Neural progenitor cell (in vitro differentiated cells): ENCODE data around the gene WDR64. TPM values are rescaled to one million over a fixed set of nuclear protein-coding genes. Genes with fewer than 3 reads are reported as not detected.

Experiments
- DNase-seq: peaks from one replicate; pipeline ENCODE4 v3.0.0-alpha.2; 2016; ENCODE audit warnings: low spot score
- H2AFZ ChIP-seq: fragments of 200-600 bp; sonication (generic); replicated peaks from 2 replicates; pipeline ENCODE4 v1.6.1; 2016; ENCODE audit warnings: antibody characterized with exemption
- H3F3A ChIP-seq: fragments of 200-600 bp; sonication (generic); 2 replicates; pipeline ENCODE4 v1.6.1; 2016; ENCODE audit warnings: antibody characterized with exemption, low read depth
- H3K27ac ChIP-seq: fragments of 200-600 bp; sonication (generic); 2 replicates; pipeline ENCODE4 v1.5.1; 2016; ENCODE audit warnings: mild to moderate bottlenecking
- H3K27me3 ChIP-seq: fragments of 200-600 bp; sonication (generic); 2 replicates; pipeline ENCODE4 v1.6.1; 2016; ENCODE audit warnings: mild to moderate bottlenecking, moderate library complexity
- H3K36me3 ChIP-seq: fragments of 200-600 bp; sonication (generic); 2 replicates; pipeline ENCODE4 v1.5.1; 2016
- H3K4me1 ChIP-seq: fragments of 200-600 bp; sonication (generic); 2 replicates; pipeline ENCODE4 v1.6.1; 2016; ENCODE audit warnings: mixed run types
- H3K4me2 ChIP-seq: fragments of 200-600 bp; sonication (generic); 2 replicates; pipeline ENCODE4 v1.6.1; 2016
- H3K4me3 ChIP-seq: fragments of 200-600 bp; sonication (generic); 2 replicates; pipeline ENCODE4 v1.5.1; 2016
- H3K79me2 ChIP-seq: fragments of 200-600 bp; sonication (generic); 2 replicates; pipeline ENCODE4 v1.6.1; 2016; ENCODE audit warnings: low read depth
- H3K9ac ChIP-seq: fragments of 200-600 bp; sonication (generic); 2 replicates; pipeline ENCODE4 v1.6.1; 2016
- H3K9me3 ChIP-seq: fragments of 200-600 bp; sonication (generic); 2 replicates; pipeline ENCODE4 v1.5.1; 2016; ENCODE audit warnings: low read depth
- H4K20me1 ChIP-seq: fragments of 200-600 bp; sonication (generic); 2 replicates; pipeline ENCODE4 v1.6.1; 2016; ENCODE audit warnings: low read depth
- H3K27ac Mint-ChIP-seq: 3 replicates; pipeline ENCODE4 v1.8.0; 2021; ENCODE audit warnings: mixed read lengths
- H3K27me3 Mint-ChIP-seq: 2 replicates; pipeline ENCODE4 v1.8.0; 2022; ENCODE audit warnings: low read depth, mild to moderate bottlenecking, inconsistent platforms, moderate library complexity, mixed read lengths; ENCODE audit not compliant: insufficient read depth
- H3K36me3 Mint-ChIP-seq: 3 replicates; pipeline ENCODE4 v1.8.0; 2021; ENCODE audit warnings: mixed read lengths
- H3K4me1 Mint-ChIP-seq: 3 replicates; pipeline ENCODE4 v1.8.0; 2021; ENCODE audit warnings: mixed read lengths
- H3K4me3 Mint-ChIP-seq: 3 replicates; pipeline ENCODE4 v1.8.0; 2021; ENCODE audit warnings: mild to moderate bottlenecking, moderate library complexity, mixed read lengths
- H3K9me3 Mint-ChIP-seq: 3 replicates; pipeline ENCODE4 v1.8.0; 2020; ENCODE audit warnings: mixed read lengths
- CTCF ChIP-seq: fragments of 200-600 bp; sonication (generic); IDR thresholded peaks from 2 replicates; pipeline ENCODE4 v1.5.1; 2017; ENCODE audit warnings: antibody characterized with exemption, mild to moderate bottlenecking
- EZH2 ChIP-seq: fragments of 200-600 bp; sonication (generic); IDR thresholded peaks from 2 replicates; pipeline ENCODE4 v1.6.1; 2017; ENCODE audit warnings: antibody characterized with exemption, mild to moderate bottlenecking, moderate library complexity
- EZH2phosphoT487 ChIP-seq: fragments of 200-600 bp; sonication (generic); IDR thresholded peaks from 2 replicates; pipeline ENCODE4 v1.6.1; 2017; ENCODE audit warnings: antibody characterized with exemption
- total RNA-seq: library from RNA; depleted of rRNA; stranded (reverse); fragments of >200 nt; gene quantifications from 2 replicates; pipeline ENCODE4 v1.2.3, GENCODE V29; 2015; ENCODE audit warnings: low replicate concordance

The WDR64 gene
- total RNA-seq, 1 donor from 2014 or later, result not detected

GRCh38 chr1:241637046-241637590 lies 15.0 kb upstream of the WDR64 start:
- H4K20me1 ChIP-seq, result peaks cover 24% of the 10 kb centered on the region
- H3K36me3 ChIP-seq, result peaks cover 7% of the 10 kb centered on the region
- H3K4me2 ChIP-seq, result peak overlapping the region; percentile 97
- Mint-ChIP-seq H3K36me3 (peaks cover 54% of the 10 kb centered on the region), H3K9me3 (peaks cover 33% of the 10 kb centered on the region), H3K27me3 (no peaks in the 10 kb centered on the region), H3K4me1 (peaks cover 22% of the 10 kb centered on the region), H3K27ac (no peak overlapping the region), H3K4me3 (peak overlapping the region; percentile 91)
- no peak overlapping the region for H3K27ac ChIP-seq
- H2AFZ ChIP-seq, result no peak overlapping the region
- H3K4me1 ChIP-seq, result peaks cover 18% of the 10 kb centered on the region
- H3K27me3 ChIP-seq, result no peaks in the 10 kb centered on the region
- DNase-seq, result no peak
- no peaks in the 10 kb centered on the region for H3F3A ChIP-seq
- H3K79me2 ChIP-seq, result peaks cover 73% of the 10 kb centered on the region
- H3K4me3 ChIP-seq, result peak overlapping the region; percentile 82
- no peak overlapping the region for H3K9ac ChIP-seq
- TF ChIP-seq EZH2 (no peak), EZH2phosphoT487 (no peak), CTCF (no peak)
- no peaks in the 10 kb centered on the region for H3K9me3 ChIP-seq

DNA sequence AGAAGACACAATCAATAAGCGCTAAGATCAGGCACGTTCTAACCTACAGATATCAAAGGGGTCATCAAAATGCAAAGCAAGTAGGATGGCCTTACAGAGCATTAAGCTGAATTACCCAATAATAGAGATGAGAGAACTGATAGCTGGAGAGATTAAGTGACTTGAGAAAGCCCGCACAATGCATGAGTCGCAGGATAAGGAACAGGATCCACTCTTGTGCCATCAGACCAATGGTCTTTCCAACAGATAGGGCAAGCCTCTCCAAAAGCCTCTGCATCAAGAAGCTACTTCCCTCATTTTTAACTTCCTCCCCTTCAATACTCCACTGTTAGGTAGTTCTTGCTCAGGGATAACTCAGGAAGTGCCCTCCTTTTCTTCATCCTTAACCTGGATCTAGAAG lies 14.5 kb upstream of the WDR64 start:
- Mint-ChIP-seq H3K4me3 (peak overlapping the region; percentile 91), H3K9me3 (peaks cover 36% of the 10 kb centered on the region), H3K27me3 (peaks cover 2% of the 10 kb centered on the region), H3K36me3 (peaks cover 50% of the 10 kb centered on the region), H3K27ac (no peak overlapping the region), H3K4me1 (peaks cover 22% of the 10 kb centered on the region)
- H3K4me1 ChIP-seq, result peaks cover 18% of the 10 kb centered on the region
- H3K4me3 ChIP-seq, result peak overlapping the region; percentile 82
- H2AFZ ChIP-seq, result no peak overlapping the region
- H4K20me1 ChIP-seq, result peaks cover 24% of the 10 kb centered on the region
- H3K36me3 ChIP-seq, result peaks cover 7% of the 10 kb centered on the region
- peak; percentile 24 for DNase-seq
- H3K79me2 ChIP-seq, result peaks cover 69% of the 10 kb centered on the region
- H3K27me3 ChIP-seq, result no peaks in the 10 kb centered on the region
- no peak overlapping the region for H3K27ac ChIP-seq
- H3K9me3 ChIP-seq, result no peaks in the 10 kb centered on the region
- H3F3A ChIP-seq, result no peaks in the 10 kb centered on the region
- no peak for TF ChIP-seq CTCF
- TF ChIP-seq EZH2, result no peak
- no peak for TF ChIP-seq EZH2phosphoT487
- H3K4me2 ChIP-seq, result peak overlapping the region; percentile 97
- H3K9ac ChIP-seq, result no peak overlapping the region

- Histone ChIP-seq H3K4me3 (peak overlapping the region; percentile 82), H3F3A (no peaks in the 10 kb centered on the region), H3K36me3 (peaks cover 7% of the 10 kb centered on the region), H4K20me1 (peaks cover 24% of the 10 kb centered on the region), H3K9ac (no peak overlapping the region), H3K27ac (no peak overlapping the region), H2AFZ (no peak overlapping the region), H3K4me1 (peaks cover 18% of the 10 kb centered on the region), H3K79me2 (peaks cover 63% of the 10 kb centered on the region), H3K9me3 (no peaks in the 10 kb centered on the region), H3K27me3 (no peaks in the 10 kb centered on the region), H3K4me2 (peak overlapping the region; percentile 97)
- Mint-ChIP-seq H3K36me3 (peaks cover 50% of the 10 kb centered on the region), H3K4me3 (peak overlapping the region; percentile 91), H3K9me3 (peaks cover 37% of the 10 kb centered on the region), H3K27me3 (peaks cover 2% of the 10 kb centered on the region), H3K4me1 (peaks cover 22% of the 10 kb centered on the region), H3K27ac (no peak overlapping the region)
- no peak for DNase-seq
- TF ChIP-seq EZH2phosphoT487, result no peak
- no peak for TF ChIP-seq CTCF
- TF ChIP-seq EZH2, result no peak
These were observed 13.9 kb upstream of the WDR64 start for GRCh38 chr1:241638099-241638682.
